ENCODE measurements around the gene OMG. TPM values are rescaled to one million over a fixed set of nuclear protein-coding genes. Genes with fewer than 3 reads are reported as not detected.
A peak's percentile ranks its signal among the peaks of the same experiment; 100 is the strongest.
"Not testable (repeated sequence)": the region's sequence is repeated elsewhere in the genome, so short reads cannot be mapped to it uniquely, and the experiment has no call there.

The OMG gene
- polyA plus RNA-seq, 4 donors, result 0.52 to 5.9 (median 1.3) TPM; not detected in 1

- DNase-seq, result peak; percentile 12 to 58
- H3K36me3 ChIP-seq (ENCODE audit: control insufficient read depth in 3 of 3, insufficient read depth in 2 of 3, low read depth in 1 of 3, low read length in 3 of 3), result peaks cover 1 to 16% (median 3%) of the 10 kb centered on the region in 3 donors
- FAIRE-seq, result no peak
- H3K4me1 ChIP-seq (ENCODE audit: control insufficient read depth in 3 of 3, insufficient read depth in 2 of 3, low read depth in 1 of 3, low read length in 2 of 3), result no peaks in the 10 kb centered on the region
- H3K27me3 ChIP-seq (ENCODE audit: control insufficient read depth in 3 of 3, insufficient read depth in 3 of 3, low read length in 3 of 3), result no peaks in the 10 kb centered on the region
- H3K9me3 ChIP-seq (ENCODE audit: control insufficient read depth in 2 of 2, insufficient read depth in 1 of 2, low read depth in 1 of 2, low read length in 1 of 2), result no peaks in the 10 kb centered on the region
- peak within 1 kb of the TSS; percentile 23 to 87 (median 41) for H3K27ac ChIP-seq (ENCODE audit: low read depth in 1 of 3, low read length in 2 of 3)
- WGBS, 3 donors, result 59 to 89% (median 64%) methylated on average over 3 of the region's 3 CpGs
- H3K4me3 ChIP-seq (ENCODE audit: low read depth in 1 of 3, low read length in 3 of 3), result peak within 1 kb of the TSS in 2 of 3 donors; percentile 23 to 27
These were observed 24.4 kb upstream of the OMG start, which contains the start of gene EVI2A for GRCh38 chr17:31321481-31321880. TSS of gene EVI2A (minus strand) at chr17:31321622. CDS start at chr17:31319013, 2,609 bp downstream.

- Histone ChIP-seq H3K4me3 (ENCODE audit: low read depth in 1 of 3, low read length in 3 of 3) (peak overlapping the region in 2 of 3 donors; percentile 23 to 27), H3K36me3 (ENCODE audit: control insufficient read depth in 3 of 3, insufficient read depth in 2 of 3, low read depth in 1 of 3, low read length in 3 of 3) (peaks cover under 1 to 9% (median 1%) of the 10 kb centered on the region in 3 donors), H3K9me3 (ENCODE audit: control insufficient read depth in 2 of 2, insufficient read depth in 1 of 2, low read depth in 1 of 2, low read length in 1 of 2) (no peaks in the 10 kb centered on the region), H3K4me1 (ENCODE audit: control insufficient read depth in 3 of 3, insufficient read depth in 2 of 3, low read depth in 1 of 3, low read length in 2 of 3) (no peaks in the 10 kb centered on the region), H3K27ac (ENCODE audit: low read depth in 1 of 3, low read length in 2 of 3) (peak overlapping the region in 2 of 3 donors; percentile 23 to 87), H3K27me3 (ENCODE audit: control insufficient read depth in 3 of 3, insufficient read depth in 3 of 3, low read length in 3 of 3) (no peaks in the 10 kb centered on the region)
- 48 to 89% (median 50%) methylated on average over 1 of the region's 1 CpG for WGBS, 3 donors
- no peak for DNase-seq
- no peak for FAIRE-seq
These were observed 23.8 kb upstream of the OMG start for GRCh38 chr17:31320791-31321190.

GRCh38 chr17:31320241-31320640 is 23.2 kb upstream of the OMG start:
- no peaks in the 10 kb centered on the region for H3K9me3 ChIP-seq (ENCODE audit: control insufficient read depth in 2 of 2, insufficient read depth in 1 of 2, low read depth in 1 of 2, low read length in 1 of 2)
- no peak for DNase-seq
- no peaks in the 10 kb centered on the region for H3K27me3 ChIP-seq (ENCODE audit: control insufficient read depth in 3 of 3, insufficient read depth in 3 of 3, low read length in 3 of 3)
- no peak overlapping the region for H3K27ac ChIP-seq (ENCODE audit: low read depth in 1 of 3, low read length in 2 of 3)
- WGBS, 3 donors, result 52 to 87% (median 72%) methylated on average over 2 of the region's 2 CpGs
- FAIRE-seq, result no peak
- peaks cover 0 to 9% (median 1%) of the 10 kb centered on the region in 3 donors for H3K36me3 ChIP-seq (ENCODE audit: control insufficient read depth in 3 of 3, insufficient read depth in 2 of 3, low read depth in 1 of 3, low read length in 3 of 3)
- no peaks in the 10 kb centered on the region for H3K4me1 ChIP-seq (ENCODE audit: control insufficient read depth in 3 of 3, insufficient read depth in 2 of 3, low read depth in 1 of 3, low read length in 2 of 3)
- no peak overlapping the region for H3K4me3 ChIP-seq (ENCODE audit: low read depth in 1 of 3, low read length in 3 of 3)

- H3K9me3 ChIP-seq (ENCODE audit: control insufficient read depth in 2 of 2, insufficient read depth in 1 of 2, low read depth in 1 of 2, low read length in 1 of 2), result no peaks in the 10 kb centered on the region
- H3K36me3 ChIP-seq (ENCODE audit: control insufficient read depth in 3 of 3, insufficient read depth in 2 of 3, low read depth in 1 of 3, low read length in 3 of 3), result peaks cover 0 to 6% (median under 1%) of the 10 kb centered on the region in 3 donors
- no peaks in the 10 kb centered on the region for H3K4me1 ChIP-seq (ENCODE audit: control insufficient read depth in 3 of 3, insufficient read depth in 2 of 3, low read depth in 1 of 3, low read length in 2 of 3)
- DNase-seq (no peak), FAIRE-seq (no peak)
- 65 to 81% (median 74%) methylated on average over 5 of the region's 5 CpGs for WGBS, 3 donors
- peak overlapping the region; percentile 8 to 94 (median 87) for H3K27ac ChIP-seq (ENCODE audit: low read depth in 1 of 3, low read length in 2 of 3)
- no peaks in the 10 kb centered on the region for H3K27me3 ChIP-seq (ENCODE audit: control insufficient read depth in 3 of 3, insufficient read depth in 3 of 3, low read length in 3 of 3)
- peak overlapping the region in 1 of 3 donors; percentile 28 for H3K4me3 ChIP-seq (ENCODE audit: low read depth in 1 of 3, low read length in 3 of 3)
These were observed 22.0 kb upstream of the OMG start for GRCh38 chr17:31318851-31319661.

- FAIRE-seq (no peak), DNase-seq (peak in 1 of 2 donors; percentile 28)
- 60 to 85% (median 61%) methylated on average over 8 of the region's 8 CpGs for WGBS, 3 donors
- Histone ChIP-seq H3K36me3 (ENCODE audit: control insufficient read depth in 3 of 3, insufficient read depth in 2 of 3, low read depth in 1 of 3, low read length in 3 of 3) (peaks cover 0 to 6% (median 0%) of the 10 kb centered on the region in 3 donors), H3K4me1 (ENCODE audit: control insufficient read depth in 3 of 3, insufficient read depth in 2 of 3, low read depth in 1 of 3, low read length in 2 of 3) (no peaks in the 10 kb centered on the region), H3K4me3 (ENCODE audit: low read depth in 1 of 3, low read length in 3 of 3) (peak overlapping the region in 1 of 3 donors; percentile 28), H3K27ac (ENCODE audit: low read depth in 1 of 3, low read length in 2 of 3) (peak overlapping the region; percentile 8 to 94 (median 87)), H3K27me3 (ENCODE audit: control insufficient read depth in 3 of 3, insufficient read depth in 3 of 3, low read length in 3 of 3) (no peaks in the 10 kb centered on the region), H3K9me3 (ENCODE audit: control insufficient read depth in 2 of 2, insufficient read depth in 1 of 2, low read depth in 1 of 2, low read length in 1 of 2) (no peaks in the 10 kb centered on the region)
These were observed 21.3 kb upstream of the OMG start for GRCh38 chr17:31318298-31318801.

- H3K27ac ChIP-seq (ENCODE audit: low read depth in 1 of 3, low read length in 2 of 3), result peak overlapping the region in 2 of 3 donors; percentile 2 to 28
- no peak overlapping the region for H3K4me3 ChIP-seq (ENCODE audit: low read depth in 1 of 3, low read length in 3 of 3)
- 80 to 92% (median 87%) methylated on average over 3 of the region's 3 CpGs for WGBS, 3 donors
- DNase-seq (no peak), FAIRE-seq (no peak)
- no peaks in the 10 kb centered on the region for H3K4me1 ChIP-seq (ENCODE audit: control insufficient read depth in 3 of 3, insufficient read depth in 2 of 3, low read depth in 1 of 3, low read length in 2 of 3)
- no peaks in the 10 kb centered on the region for H3K27me3 ChIP-seq (ENCODE audit: control insufficient read depth in 3 of 3, insufficient read depth in 3 of 3, low read length in 3 of 3)
- no peaks in the 10 kb centered on the region for H3K36me3 ChIP-seq (ENCODE audit: control insufficient read depth in 3 of 3, insufficient read depth in 2 of 3, low read depth in 1 of 3, low read length in 3 of 3)
- no peaks in the 10 kb centered on the region for H3K9me3 ChIP-seq (ENCODE audit: control insufficient read depth in 2 of 2, insufficient read depth in 1 of 2, low read depth in 1 of 2, low read length in 1 of 2)
These were observed 17.7 kb upstream of the OMG start for GRCh38 chr17:31314782-31315100.

- Histone ChIP-seq H3K4me3 (ENCODE audit: low read depth in 1 of 3, low read length in 3 of 3) (peak within 1 kb of the TSS in 2 of 3 donors; percentile 19 to 23), H3K9me3 (ENCODE audit: control insufficient read depth in 2 of 2, insufficient read depth in 1 of 2, low read depth in 1 of 2, low read length in 1 of 2) (no peaks in the 10 kb centered on the region), H3K27ac (ENCODE audit: low read depth in 1 of 3, low read length in 2 of 3) (peak within 1 kb of the TSS; percentile 9 to 90 (median 32)), H3K36me3 (ENCODE audit: control insufficient read depth in 3 of 3, insufficient read depth in 2 of 3, low read depth in 1 of 3, low read length in 3 of 3) (no peaks in the 10 kb centered on the region), H3K27me3 (ENCODE audit: control insufficient read depth in 3 of 3, insufficient read depth in 3 of 3, low read length in 3 of 3) (no peaks in the 10 kb centered on the region), H3K4me1 (ENCODE audit: control insufficient read depth in 3 of 3, insufficient read depth in 2 of 3, low read depth in 1 of 3, low read length in 2 of 3) (no peaks in the 10 kb centered on the region)
- peak; percentile 82 for FAIRE-seq
- WGBS, 3 donors, result 42 to 56% (median 47%) methylated on average over 3 of the region's 3 CpGs
- DNase-seq, result peak in 1 of 2 donors; percentile 72
These were observed 17.1 kb upstream of the OMG start, which contains the start of gene EVI2B for GRCh38 chr17:31313982-31314781. TSS of gene EVI2B (minus strand) at chr17:31314054. CDS start at chr17:31305609, 8,445 bp downstream.

- DNase-seq; H3K9me3 ChIP-seq (ENCODE audit: control insufficient read depth in 2 of 2, insufficient read depth in 1 of 2, low read depth in 1 of 2, low read length in 1 of 2): not testable (repeated sequence)
These were observed 15.2 kb upstream of the OMG start for GRCh38 chr17:31312223-31312622.

More at GRCh38 chr17:31312223-31312622, 15.2 kb upstream of the OMG start:
- H3K27ac ChIP-seq (ENCODE audit: low read depth in 1 of 3, low read length in 2 of 3), result peak overlapping the region in 1 of 3 donors; percentile 75
- not testable (repeated sequence) for H3K4me1 ChIP-seq (ENCODE audit: control insufficient read depth in 3 of 3, insufficient read depth in 2 of 3, low read depth in 1 of 3, low read length in 2 of 3); H3K27me3 ChIP-seq (ENCODE audit: control insufficient read depth in 3 of 3, insufficient read depth in 3 of 3, low read length in 3 of 3); FAIRE-seq; H3K36me3 ChIP-seq (ENCODE audit: control insufficient read depth in 3 of 3, insufficient read depth in 2 of 3, low read depth in 1 of 3, low read length in 3 of 3)
- H3K4me3 ChIP-seq (ENCODE audit: low read depth in 1 of 3, low read length in 3 of 3), result peak overlapping the region in 2 of 3 donors; percentile 7 to 22
- WGBS, 3 donors, result 57 to 79% (median 62%) methylated on average over 6 to 7 of the region's 7 CpGs
